GM04503 (cell line): ENCODE results near the gene SNRPD2.

ENCODE experiments used
- DNase-seq: peaks from one replicate; pipeline ENCODE4 v3.0.0-alpha.2; 2012; ENCODE audit warnings: low read depth

The SNRPD2 gene

DNA sequence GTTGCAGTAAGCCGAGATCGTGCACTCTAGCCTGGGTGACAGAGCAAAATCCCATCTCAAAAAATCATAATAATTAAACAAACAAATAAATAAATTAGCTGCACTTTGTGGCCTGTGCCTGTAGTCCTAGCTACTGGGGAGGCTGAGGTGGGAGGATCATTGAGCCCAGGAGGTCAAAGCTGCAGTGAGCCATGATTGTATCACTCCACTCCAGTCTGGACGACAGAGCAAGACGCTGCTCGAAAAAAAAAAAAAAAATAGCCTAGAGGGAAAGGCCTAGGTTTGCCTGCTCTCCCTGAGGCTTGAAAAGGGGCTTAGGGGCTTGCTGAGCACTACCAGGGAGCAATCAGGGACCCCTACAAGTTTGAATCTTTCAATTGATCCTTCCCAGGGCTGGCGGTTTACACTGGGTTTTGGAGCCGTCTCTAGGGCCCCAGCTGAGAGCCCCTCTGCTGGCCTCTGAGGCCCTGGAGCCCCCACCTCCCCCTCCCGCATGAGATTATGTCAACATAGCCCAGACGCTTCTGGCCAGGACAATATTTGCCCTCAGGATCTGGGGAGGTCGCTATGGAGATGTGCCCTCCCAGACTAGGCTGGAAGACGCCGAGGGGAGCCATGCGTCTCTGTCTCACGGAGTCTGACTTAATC, 34.1 kb downstream of the SNRPD2 start:
- no peak for DNase-seq

DNA sequence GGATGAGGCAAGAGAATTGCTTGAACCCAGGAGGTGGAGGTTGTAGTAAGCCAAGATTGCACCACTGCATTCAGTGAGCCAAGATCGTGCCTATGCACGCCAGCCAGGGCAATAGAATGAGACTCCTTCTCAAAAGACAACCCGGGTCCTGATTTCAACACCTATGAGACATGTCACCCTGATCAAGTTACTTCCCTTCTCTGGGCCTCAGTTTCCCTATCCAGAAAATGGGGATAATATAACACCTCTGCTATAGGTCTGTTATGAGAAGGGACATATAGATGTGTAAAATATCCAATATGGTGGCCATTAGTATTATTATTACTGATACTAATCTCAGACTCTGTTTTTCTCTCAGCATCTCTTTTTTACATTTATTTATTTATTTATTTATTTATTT, 36.7 kb downstream of the SNRPD2 start:
- no peak for DNase-seq

DNA sequence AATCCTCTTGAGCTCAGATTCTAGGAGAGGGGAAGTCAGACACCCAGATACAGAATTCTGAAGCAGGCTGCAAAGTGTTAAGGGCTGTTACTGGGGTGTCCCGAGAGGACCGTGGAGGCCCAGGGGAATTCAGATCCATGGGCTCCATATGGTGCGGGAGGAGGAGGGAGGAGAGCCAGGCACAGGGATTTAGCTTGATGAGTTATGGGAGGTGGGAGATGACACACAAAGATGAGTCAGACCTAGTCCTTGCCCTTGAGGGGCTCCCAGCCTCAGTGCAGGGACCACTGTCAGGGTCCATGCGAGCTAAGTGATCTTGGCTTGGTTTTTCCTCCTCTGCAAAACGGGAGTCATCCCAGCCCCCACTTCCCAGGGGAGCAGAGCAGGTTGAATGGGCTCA, 38.1 kb downstream of the SNRPD2 start:
- DNase-seq = no peak

DNA sequence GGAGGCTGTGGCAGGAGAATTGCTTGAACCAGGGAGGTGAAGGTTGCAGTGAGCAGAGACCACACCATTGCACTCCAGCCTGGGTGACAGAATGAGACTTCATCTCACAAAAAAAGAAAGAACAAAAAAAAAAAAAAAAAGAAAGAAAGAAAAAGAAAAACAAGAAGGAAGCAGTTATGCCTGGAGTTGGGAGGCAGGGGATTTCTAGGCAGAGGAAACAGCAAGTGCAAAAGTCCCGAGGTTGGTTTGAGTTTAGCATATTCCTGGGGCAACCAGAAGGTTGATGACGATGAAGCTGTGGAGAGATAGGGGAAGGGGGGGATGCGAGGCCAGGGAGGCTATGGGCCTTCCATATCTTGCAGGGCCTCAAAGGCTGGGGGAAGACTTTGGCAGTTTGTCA, 41.0 kb downstream of the SNRPD2 start:
- no peak for DNase-seq

DNA sequence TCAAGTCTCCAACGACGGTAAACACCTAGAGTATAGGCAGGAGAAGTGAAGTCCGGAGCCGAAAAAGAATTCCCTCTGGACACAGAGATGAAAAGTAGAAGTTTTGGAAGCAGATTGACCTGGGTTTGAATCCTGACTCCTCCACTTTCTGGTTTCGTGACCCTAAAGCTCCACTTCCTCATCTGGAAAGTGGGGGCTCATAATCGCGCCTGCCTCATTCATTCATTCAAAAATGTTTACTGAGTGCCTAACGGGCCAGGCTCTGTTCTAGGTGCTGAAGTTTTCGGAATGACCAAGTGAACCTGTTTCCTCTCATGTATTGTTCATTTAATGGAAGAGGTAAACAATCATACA, 45.4 kb downstream of the SNRPD2 start:
- DNase-seq = no peak

DNA sequence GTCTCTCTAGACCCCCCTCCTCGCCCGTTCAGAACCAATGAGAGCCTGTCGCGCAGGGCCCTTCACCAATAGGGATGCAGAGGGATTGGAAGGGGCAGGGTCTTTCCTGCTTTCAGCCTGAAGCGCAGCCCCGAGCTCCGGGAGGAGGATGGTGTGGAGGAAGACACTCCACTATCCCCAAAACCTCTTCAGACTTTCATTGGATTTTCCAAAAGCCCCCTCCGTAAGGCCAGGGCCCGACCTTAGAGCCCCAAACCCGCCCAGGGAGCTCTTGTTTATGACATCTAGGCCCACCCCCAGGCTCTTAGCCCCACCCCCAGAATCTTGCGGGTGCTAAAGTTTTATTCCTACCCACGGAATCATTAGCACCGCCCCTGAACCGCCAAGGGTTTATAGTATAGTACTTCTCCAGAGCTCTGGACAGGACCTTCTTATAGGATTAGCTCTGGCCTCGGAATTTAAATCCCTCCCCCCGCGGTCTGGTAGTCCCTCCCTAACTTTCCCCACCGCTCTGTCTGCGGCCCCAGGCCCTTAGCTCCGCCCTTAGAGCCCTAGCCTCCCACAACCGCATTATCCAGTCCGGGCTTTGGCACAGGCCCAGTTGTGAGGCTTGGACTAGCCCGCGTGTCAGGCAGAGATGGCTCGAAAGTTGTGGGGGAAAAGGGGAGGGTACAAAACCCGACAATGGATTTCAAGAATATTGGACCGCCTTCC, 46.0 kb downstream of the SNRPD2 start:
- no peak for DNase-seq

DNA sequence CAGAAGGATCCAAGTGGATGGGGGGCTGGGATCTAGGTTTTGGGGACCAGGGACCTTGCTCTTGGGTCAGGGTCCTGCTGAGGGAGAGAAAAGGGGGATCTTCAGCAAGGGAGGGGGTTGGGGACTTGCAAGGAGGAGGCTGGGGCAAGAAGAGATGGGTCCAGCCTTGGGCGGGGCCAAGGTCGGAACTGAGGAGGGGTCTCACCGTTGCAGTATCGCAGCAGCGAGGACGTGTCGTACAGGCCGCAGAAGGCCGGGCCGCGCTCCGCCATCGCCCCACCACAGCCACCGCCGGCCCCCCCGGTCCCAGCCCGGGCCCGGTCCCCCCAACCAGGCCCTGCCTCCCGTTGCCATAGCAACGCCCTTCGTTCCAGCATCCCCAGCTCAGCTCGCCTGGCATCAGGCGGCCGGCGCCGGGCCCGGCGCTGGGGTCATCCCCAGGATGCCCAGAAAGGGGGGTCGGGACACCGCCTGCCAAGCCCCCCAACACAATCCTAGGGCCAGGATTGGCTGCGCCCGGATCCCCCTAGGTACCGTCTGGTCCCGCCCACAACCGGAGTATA, 46.6 kb downstream of the SNRPD2 start:
- DNase-seq = no peak

DNA sequence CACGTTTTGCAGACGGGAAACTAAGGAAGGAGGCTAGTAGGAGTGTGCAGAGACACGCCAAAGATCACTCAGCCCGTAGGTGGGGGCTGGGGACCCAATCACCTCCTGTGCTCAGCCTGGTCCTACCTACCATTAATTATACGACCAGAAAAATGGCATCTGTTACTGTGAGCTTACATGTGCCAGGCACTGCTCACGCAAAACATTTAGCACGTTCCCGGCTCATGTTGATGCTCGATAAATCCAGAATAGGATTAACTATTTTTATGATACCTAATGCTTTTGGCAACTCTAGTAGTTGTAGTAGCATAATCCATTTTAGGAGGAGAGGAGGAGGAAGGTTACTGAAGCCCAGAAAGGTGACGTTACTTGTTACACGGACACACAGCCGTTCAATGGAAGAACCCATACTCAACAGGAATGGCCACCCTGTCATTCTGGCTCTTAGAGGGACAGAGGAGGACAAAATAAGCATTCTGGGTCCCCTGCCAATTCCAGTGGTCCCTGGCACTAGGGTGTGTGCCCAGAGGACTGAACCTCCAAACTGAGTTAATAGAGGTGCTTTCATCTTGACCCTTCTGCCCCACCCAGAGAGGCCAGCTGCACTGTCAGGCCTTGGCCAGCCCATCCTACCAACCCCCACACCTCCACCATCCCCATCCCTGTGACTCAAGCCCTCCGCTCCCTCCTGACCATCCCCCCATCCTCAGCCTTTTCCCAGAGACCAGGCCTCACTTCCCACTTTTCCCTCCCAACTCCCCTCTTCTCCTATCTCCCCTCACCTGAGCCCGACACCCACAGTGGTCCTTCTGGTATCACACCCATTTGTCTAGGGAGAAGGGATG, 47.6 kb downstream of the SNRPD2 start:
- no peak for DNase-seq

DNA sequence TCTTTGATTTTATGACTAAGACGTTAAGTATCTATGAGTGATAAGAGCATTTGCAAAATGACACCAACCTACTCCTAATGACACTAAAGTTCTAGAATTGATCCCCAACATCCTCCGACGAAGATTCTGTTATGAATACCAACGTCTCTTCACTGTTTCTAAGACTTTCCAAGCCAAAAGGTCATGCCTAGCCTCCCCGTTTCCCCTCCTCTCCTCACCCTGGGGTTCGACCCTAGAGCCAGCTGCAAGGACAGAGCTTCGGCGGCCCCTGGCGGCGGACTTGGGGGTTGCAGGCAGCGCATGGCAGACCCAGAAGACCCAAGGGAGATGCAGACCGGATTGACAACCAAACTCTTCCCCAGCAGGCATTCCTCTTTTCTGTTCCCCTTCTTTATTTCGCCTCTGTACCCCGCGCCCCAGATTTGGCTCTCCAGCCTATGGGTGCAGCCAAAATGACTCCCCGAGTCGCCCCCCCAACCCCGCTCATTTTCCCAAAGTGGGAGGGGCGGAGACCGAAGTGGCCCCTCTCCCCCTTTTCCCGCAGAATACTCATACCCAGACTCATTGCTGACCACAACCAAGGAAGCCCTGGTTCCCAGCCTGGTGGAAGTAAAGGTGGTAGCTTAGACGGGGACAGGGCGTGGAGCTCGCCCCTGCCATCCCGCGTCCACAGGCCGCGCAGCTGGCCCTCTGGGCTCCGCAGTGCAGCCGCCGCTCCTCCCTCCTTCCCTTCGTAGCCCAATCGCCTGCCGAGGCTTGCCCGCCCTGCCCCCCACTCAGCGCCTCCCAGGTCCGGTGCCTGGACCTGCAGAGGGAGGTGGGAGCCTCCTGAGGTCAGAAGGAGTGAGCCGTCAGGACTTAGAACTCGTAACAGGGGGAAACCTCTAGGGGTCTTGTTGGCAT, 48.5 kb downstream of the SNRPD2 start:
- peak; percentile 31 for DNase-seq

DNA sequence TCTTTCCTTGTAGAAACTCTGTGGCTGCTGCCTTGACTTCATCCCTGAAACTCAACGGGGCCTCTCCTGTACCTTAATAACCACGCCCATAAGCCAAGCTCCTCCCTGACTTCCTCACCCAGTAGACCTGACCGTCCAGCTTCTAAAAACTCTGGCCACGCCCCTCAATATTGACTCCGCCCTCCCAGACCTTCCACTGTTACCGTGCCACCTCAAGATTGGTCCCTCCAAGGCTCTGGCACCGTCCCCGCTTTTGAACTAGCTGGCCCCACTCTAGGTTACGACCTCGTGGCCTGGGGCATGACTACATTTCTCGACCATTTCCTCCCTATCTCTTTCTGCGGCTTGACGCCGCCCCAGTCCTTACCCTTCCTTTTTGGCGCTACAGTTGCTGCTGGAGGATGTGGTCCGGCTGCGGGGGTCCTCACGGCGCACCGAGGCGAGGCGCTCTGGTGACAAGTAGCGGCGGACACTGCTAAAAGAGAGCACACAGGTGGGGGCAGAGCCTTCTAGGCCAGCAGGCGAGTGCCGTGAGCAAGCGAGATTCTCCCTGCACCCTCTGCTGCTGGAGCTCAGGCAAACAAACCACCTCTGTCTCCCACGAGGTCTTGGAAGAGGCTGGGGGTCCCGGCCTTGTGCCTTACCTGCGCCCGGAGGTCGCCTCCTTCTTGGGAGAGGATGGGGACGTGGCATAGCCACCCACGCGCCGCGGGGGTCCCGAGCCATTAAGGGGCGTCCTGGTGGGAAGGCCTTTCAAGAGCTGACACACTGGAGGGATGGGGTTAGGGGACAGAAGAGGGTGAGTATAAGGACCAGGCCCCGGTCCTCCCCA, 50.3 kb downstream of the SNRPD2 start:
- no peak for DNase-seq

DNA sequence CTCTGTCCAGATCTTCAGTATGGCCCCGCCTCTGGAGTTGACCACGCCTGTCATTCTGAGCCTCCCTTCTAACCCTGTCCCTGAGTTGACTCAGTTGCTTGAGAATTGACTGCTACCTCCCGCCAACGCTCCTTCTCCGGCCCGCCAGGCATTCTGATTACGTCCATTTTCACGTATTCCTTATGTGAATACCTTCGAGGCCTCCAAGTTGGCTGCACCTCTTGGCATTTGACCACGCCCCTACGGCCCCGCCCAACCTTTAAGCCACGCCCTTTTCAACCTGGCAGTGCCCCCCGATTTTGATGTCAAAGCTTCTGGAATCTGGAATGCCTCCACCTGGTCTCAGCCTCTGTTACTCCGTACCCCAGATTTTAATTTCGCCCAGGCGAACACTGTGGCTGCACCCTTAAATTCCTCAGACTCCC, 50.9 kb downstream of the SNRPD2 start:
- no peak for DNase-seq

DNA sequence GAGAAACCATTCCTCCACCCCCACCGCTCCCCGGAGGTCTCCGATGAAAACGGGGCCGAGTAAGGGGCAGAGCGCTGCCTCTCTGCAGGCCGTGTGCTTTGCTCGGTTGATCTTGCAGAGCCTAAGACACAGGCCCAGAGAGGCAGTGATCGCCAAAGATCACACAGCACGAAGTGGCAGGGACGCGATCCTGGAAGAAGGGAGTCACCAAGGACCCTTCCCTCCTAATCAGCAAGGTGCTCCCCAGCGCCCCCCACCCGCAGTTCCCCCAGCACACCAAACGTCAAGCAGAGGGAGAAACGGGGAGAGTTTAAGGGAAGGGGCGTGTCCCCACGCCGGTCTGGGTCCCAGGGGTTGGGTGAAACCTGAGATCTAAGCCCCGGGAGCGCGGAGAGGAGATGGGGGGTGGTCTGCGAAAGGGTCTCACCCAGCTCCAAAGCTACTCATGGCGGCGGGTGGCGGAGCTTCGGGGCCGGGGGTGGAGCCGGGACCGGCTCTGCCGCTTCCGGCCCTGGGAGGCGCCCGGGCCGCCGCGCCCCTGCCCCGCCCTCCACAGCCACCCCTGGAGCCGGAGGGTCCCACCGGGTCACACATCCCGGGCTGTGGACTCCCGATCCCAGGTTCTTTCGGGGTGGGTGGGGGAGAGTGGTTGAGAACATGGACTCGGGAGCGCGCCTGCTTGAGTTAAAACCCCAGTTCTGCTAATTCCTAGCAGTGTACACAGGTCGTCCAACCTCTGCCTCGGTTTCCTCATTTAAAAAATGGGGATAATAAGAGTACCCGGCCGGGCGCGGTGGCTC, 52.6 kb downstream of the SNRPD2 start, which contains the start of gene EML2:
EML2 (minus strand) TSS at position 468 of the 800 bp plus-strand sequence; CDS start at position 447, 21 bp downstream.
- DNase-seq = no peak

DNA sequence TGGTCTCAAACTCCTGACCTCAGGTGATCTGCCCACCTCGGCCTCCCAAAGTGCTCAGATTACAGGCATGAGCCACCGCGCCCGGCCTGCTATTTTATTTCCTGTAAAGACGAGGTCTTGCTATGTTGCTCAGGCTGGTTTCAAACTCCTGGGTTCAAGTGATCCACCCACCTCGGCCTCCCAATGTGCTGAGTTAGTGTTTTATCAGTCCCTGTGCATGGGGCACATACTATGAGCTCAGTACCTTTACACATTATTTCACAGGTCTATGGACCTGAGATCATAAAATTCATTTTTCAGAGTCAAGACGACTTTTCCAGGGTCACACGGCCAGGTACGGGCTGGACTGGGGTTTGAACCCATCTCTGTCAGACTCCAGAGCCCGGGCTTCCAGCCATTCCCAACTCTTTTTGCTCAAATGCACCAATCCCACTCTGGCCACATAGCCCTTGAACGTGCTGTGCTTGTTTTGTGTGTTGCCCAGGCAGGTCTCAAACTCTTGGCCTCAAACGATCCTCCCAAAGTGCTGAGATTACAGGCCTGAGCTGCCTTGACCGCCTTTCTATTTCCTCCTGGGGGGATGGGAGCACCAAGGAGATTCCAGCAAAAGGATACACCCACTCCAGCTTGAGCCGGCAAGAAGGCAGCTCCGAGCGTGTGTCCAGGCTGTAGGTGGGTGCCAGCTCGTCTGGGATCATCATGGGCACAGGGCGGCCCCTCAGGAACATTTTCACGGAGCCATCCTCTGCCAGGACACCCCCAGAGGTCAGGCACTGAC, 53.7 kb downstream of the SNRPD2 start:
- peak; percentile 30 for DNase-seq
